Trophoblast cell (in vitro differentiated cells and primary cell): ENCODE results near the gene OR2J3.
A peak's percentile ranks its signal among the peaks of the same experiment; 100 is the strongest.
"Not testable (repeated sequence)": the region's sequence is repeated elsewhere in the genome, so short reads cannot be mapped to it uniquely, and the experiment has no call there.

Experiments used
- DNase-seq, 2 donors: peaks; one replicate each; pipeline ENCODE4 v3.0.0-alpha.2; 2016
- H2AFZ ChIP-seq: 2 replicates; pipeline ENCODE4 v1.6.1; 2013; ENCODE audit warnings: low read length, moderate library complexity, mild to moderate bottlenecking; ENCODE audit not compliant: insufficient read depth, poor library complexity
- H2AK5ac ChIP-seq: 2 replicates; pipeline ENCODE4 v1.6.1; 2013; ENCODE audit warnings: mild to moderate bottlenecking, low read length
- H2BK120ac ChIP-seq: 2 replicates; pipeline ENCODE4 v1.6.1; 2013; ENCODE audit warnings: low read length, mild to moderate bottlenecking, moderate library complexity; ENCODE audit not compliant: insufficient read depth, poor library complexity
- H2BK12ac ChIP-seq: 2 replicates; pipeline ENCODE4 v1.6.1; 2013; ENCODE audit warnings: mild to moderate bottlenecking, low read length, moderate library complexity
- H2BK5ac ChIP-seq: 2 replicates; pipeline ENCODE4 v1.6.1; 2013; ENCODE audit warnings: low read length, low read depth, moderate library complexity, mild to moderate bottlenecking; ENCODE audit not compliant: poor library complexity
- H3K14ac ChIP-seq: 2 replicates; pipeline ENCODE4 v1.6.1; 2013; ENCODE audit warnings: mild to moderate bottlenecking, low read length
- H3K18ac ChIP-seq: 2 replicates; pipeline ENCODE4 v1.6.1; 2013; ENCODE audit warnings: mild to moderate bottlenecking, low read length
- H3K23ac ChIP-seq: 2 replicates; pipeline ENCODE4 v1.6.1; 2013; ENCODE audit warnings: low read length
- H3K27ac ChIP-seq: 2 replicates; pipeline ENCODE4 v1.5.1; 2013; ENCODE audit warnings: low read depth, mild to moderate bottlenecking, inconsistent platforms, low read length, moderate library complexity
- H3K27me3 ChIP-seq: 2 replicates; pipeline ENCODE4 v1.6.1; 2013; ENCODE audit warnings: inconsistent platforms, mild to moderate bottlenecking, low read length, moderate library complexity; ENCODE audit not compliant: insufficient read depth
- H3K36me3 ChIP-seq, 2 experiments: 1 replicate in 1 of 2; 2 replicates in 1 of 2; pipeline ENCODE4 v1.6.1; 2013; ENCODE audit warnings: low read length in 2 of 2, mild to moderate bottlenecking in 2 of 2, moderate library complexity in 1 of 2; ENCODE audit not compliant: insufficient read depth in 2 of 2, control insufficient read depth in 1 of 2
- H3K4ac ChIP-seq: 2 replicates; pipeline ENCODE4 v1.6.1; 2013; ENCODE audit warnings: low read depth, mild to moderate bottlenecking, low read length, moderate library complexity
- H3K4me1 ChIP-seq, 2 experiments: 1 replicate in 1 of 2; 2 replicates in 1 of 2; pipeline ENCODE4 v1.6.1; 2013; ENCODE audit warnings: low read length in 2 of 2, mild to moderate bottlenecking in 2 of 2, moderate library complexity in 1 of 2; ENCODE audit not compliant: insufficient read depth in 2 of 2, control insufficient read depth in 1 of 2
- H3K4me2 ChIP-seq: 2 replicates; pipeline ENCODE4 v1.6.1; 2013; ENCODE audit warnings: inconsistent platforms, mild to moderate bottlenecking, low read length, moderate library complexity
- H3K4me3 ChIP-seq: 2 replicates; pipeline ENCODE4 v1.5.1; 2013; ENCODE audit warnings: mild to moderate bottlenecking, low read depth, low read length, inconsistent platforms
- H3K79me1 ChIP-seq: one replicate; pipeline ENCODE4 v1.6.1; 2013; ENCODE audit warnings: low read length
- H3K79me2 ChIP-seq: 2 replicates; pipeline ENCODE4 v1.6.1; 2013; ENCODE audit warnings: low read length, mild to moderate bottlenecking; ENCODE audit not compliant: control insufficient read depth, insufficient read depth, poor library complexity
- H3K9ac ChIP-seq: 2 replicates; pipeline ENCODE4 v1.6.1; 2013; ENCODE audit warnings: mild to moderate bottlenecking, low read length
- H3K9me3 ChIP-seq: 2 replicates; pipeline ENCODE4 v1.6.1; 2013; ENCODE audit warnings: low read depth, mild to moderate bottlenecking, control low read depth, inconsistent platforms, low read length; ENCODE audit not compliant: insufficient read depth
- H4K12ac ChIP-seq: 2 replicates; pipeline ENCODE4 v1.6.1; 2013; ENCODE audit warnings: low read depth, mild to moderate bottlenecking, low read length, moderate library complexity
- H4K8ac ChIP-seq: 2 replicates; pipeline ENCODE4 v1.6.1; 2013; ENCODE audit warnings: low read depth, mild to moderate bottlenecking, low read length, moderate library complexity
- H4K91ac ChIP-seq: one replicate; pipeline ENCODE4 v1.6.1; 2013; ENCODE audit warnings: low read depth, mild to moderate bottlenecking, low read length, moderate library complexity
- WGBS: extraction: QIAGEN DNeasy Blood & Tissue Kit; methylation state at CpG from one replicate; pipeline ENCODE4 v1.1.7; 2013; ENCODE audit warnings: missing lambda C conversion rate; ENCODE audit not compliant: insufficient read length, insufficient coverage; ENCODE audit errors: extremely low coverage; 5-methylcytosine and 5-hydroxymethylcytosine counted together

The OR2J3 gene

GRCh38 chr6:29142309-29142708 lies 34.5 kb downstream of the OR2J3 start:
- Histone ChIP-seq H3K9me3 (peaks cover 2% of the 10 kb centered on the region), H3K4me1 (no peaks in the 10 kb centered on the region), H3K4me2 (no peak overlapping the region), H3K79me2 (no peaks in the 10 kb centered on the region), H3K79me1 (no peaks in the 10 kb centered on the region), H2BK5ac (no peak overlapping the region), H3K27me3 (no peaks in the 10 kb centered on the region), H2BK120ac (no peak overlapping the region), H3K14ac (no peak overlapping the region), H3K18ac (no peak overlapping the region), H3K9ac (no peak overlapping the region), H4K8ac (no peak overlapping the region), H2AFZ (no peak overlapping the region), H3K4ac (no peak overlapping the region), H2AK5ac (no peak overlapping the region), H3K27ac (no peak overlapping the region), H4K91ac (no peak overlapping the region), H4K12ac (no peak overlapping the region), H3K23ac (no peak overlapping the region), H3K4me3 (no peak overlapping the region), H2BK12ac (no peak overlapping the region), H3K36me3 (no peaks in the 10 kb centered on the region)
- peak in 1 of 2 donors; percentile 4 for DNase-seq

- H2BK5ac ChIP-seq: no peak overlapping the region
- no peak overlapping the region for H3K4ac ChIP-seq
- WGBS: no CpG with 5 or more reads among the region's 2 CpGs
- H3K23ac ChIP-seq: no peak overlapping the region
- H3K4me1 ChIP-seq: no peaks in the 10 kb centered on the region
- H2AK5ac ChIP-seq: no peak overlapping the region
- H3K27me3 ChIP-seq: no peaks in the 10 kb centered on the region
- H4K91ac ChIP-seq: no peak overlapping the region
- no peak overlapping the region for H3K4me3 ChIP-seq
- no peak overlapping the region for H4K12ac ChIP-seq
- peak; percentile 52 to 78 for DNase-seq
- no peak overlapping the region for H2BK12ac ChIP-seq
- H3K9me3 ChIP-seq: peaks cover 2% of the 10 kb centered on the region
- H2BK120ac ChIP-seq: no peak overlapping the region
- no peak overlapping the region for H3K14ac ChIP-seq
- no peak overlapping the region for H3K18ac ChIP-seq
- H2AFZ ChIP-seq: no peak overlapping the region
- no peak overlapping the region for H3K9ac ChIP-seq
- H3K79me2 ChIP-seq: no peaks in the 10 kb centered on the region
- no peaks in the 10 kb centered on the region for H3K36me3 ChIP-seq
- H3K27ac ChIP-seq: no peak overlapping the region
- no peak overlapping the region for H3K4me2 ChIP-seq
- no peaks in the 10 kb centered on the region for H3K79me1 ChIP-seq
- no peak overlapping the region for H4K8ac ChIP-seq
Measured at GRCh38 chr6:29146179-29146578, 38.3 kb downstream of the OR2J3 start.

- H3K27me3 ChIP-seq: no peaks in the 10 kb centered on the region
- H2BK120ac ChIP-seq: no peak overlapping the region
- no peaks in the 10 kb centered on the region for H3K79me2 ChIP-seq
- no peak overlapping the region for H4K12ac ChIP-seq
- no peak overlapping the region for H2BK5ac ChIP-seq
- H3K4me3 ChIP-seq: no peak overlapping the region
- H2AFZ ChIP-seq: no peak overlapping the region
- no peak overlapping the region for H3K4me2 ChIP-seq
- no peak overlapping the region for H2AK5ac ChIP-seq
- H3K27ac ChIP-seq: no peak overlapping the region
- H3K4me1 ChIP-seq: no peaks in the 10 kb centered on the region
- peak; percentile 12 to 76 for DNase-seq
- H3K14ac ChIP-seq: no peak overlapping the region
- no peak overlapping the region for H4K8ac ChIP-seq
- H3K36me3 ChIP-seq: no peaks in the 10 kb centered on the region
- H3K23ac ChIP-seq: no peak overlapping the region
- H3K9ac ChIP-seq: no peak overlapping the region
- H2BK12ac ChIP-seq: no peak overlapping the region
- H4K91ac ChIP-seq: no peak overlapping the region
- WGBS: no CpG with 5 or more reads among the region's 3 CpGs
- H3K79me1 ChIP-seq: no peaks in the 10 kb centered on the region
- H3K9me3 ChIP-seq: peaks cover 2% of the 10 kb centered on the region
- no peak overlapping the region for H3K4ac ChIP-seq
- no peak overlapping the region for H3K18ac ChIP-seq
Measured at GRCh38 chr6:29147074-29147473, 39.2 kb downstream of the OR2J3 start.

GRCh38 chr6:29149444-29149843 lies 41.6 kb downstream of the OR2J3 start:
- H2BK5ac ChIP-seq, H4K91ac ChIP-seq, H4K8ac ChIP-seq, H2BK12ac ChIP-seq, H3K36me3 ChIP-seq, H3K23ac ChIP-seq, H3K79me1 ChIP-seq, H3K18ac ChIP-seq, H3K4me2 ChIP-seq, H3K27ac ChIP-seq, H4K12ac ChIP-seq, H2AFZ ChIP-seq, H3K4me3 ChIP-seq, H3K9ac ChIP-seq, H3K79me2 ChIP-seq, H3K14ac ChIP-seq, DNase-seq, H3K9me3 ChIP-seq, H3K27me3 ChIP-seq, H2BK120ac ChIP-seq, H3K4ac ChIP-seq, H2AK5ac ChIP-seq, H3K4me1 ChIP-seq: not testable (repeated sequence)
- WGBS: no CpG with 5 or more reads among the region's 3 CpGs
